GM21717 (cell line): ENCODE measurements around the gene STAT4.

Experiments
- ATAC-seq: cut with Tn5 transposase; IDR thresholded peaks from one replicate; pipeline ENCODE4 v1.9.1; 2021; ENCODE audit warnings: mild to moderate bottlenecking, moderate library complexity; ENCODE audit not compliant: unreplicated experiment

STAT4 gene

GRCh38 chr2:191048073-191048472 lies 102.7 kb downstream of the STAT4 start:
- no peak for ATAC-seq

- ATAC-seq = no peak
Observed at GRCh38 chr2:191045141-191045540, 105.7 kb downstream of the STAT4 start.

GRCh38 chr2:191043438-191043837 lies 107.4 kb downstream of the STAT4 start:
- ATAC-seq = no peak

- no peak for ATAC-seq
Observed at GRCh38 chr2:191041418-191042161, 109.2 kb downstream of the STAT4 start.

DNA sequence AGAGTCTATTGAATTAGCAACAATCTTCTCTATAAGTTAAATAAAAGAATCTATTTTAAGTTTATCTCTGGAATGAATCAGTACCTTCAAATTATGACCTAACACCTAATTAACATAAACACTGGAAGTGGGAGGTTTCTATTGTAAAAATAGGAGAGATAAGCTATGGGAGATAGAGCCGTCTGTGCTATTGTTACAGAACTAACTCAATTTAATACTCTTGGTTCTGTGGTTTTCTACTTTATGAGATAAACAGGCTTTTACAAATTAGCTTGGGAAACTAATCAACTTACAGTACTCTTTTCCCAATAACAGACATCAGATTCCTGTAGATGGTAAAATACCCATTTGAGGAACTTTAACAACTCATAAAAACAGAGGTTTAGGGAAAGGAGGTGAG lies 111.2 kb downstream of the STAT4 start:
- no peak for ATAC-seq

DNA sequence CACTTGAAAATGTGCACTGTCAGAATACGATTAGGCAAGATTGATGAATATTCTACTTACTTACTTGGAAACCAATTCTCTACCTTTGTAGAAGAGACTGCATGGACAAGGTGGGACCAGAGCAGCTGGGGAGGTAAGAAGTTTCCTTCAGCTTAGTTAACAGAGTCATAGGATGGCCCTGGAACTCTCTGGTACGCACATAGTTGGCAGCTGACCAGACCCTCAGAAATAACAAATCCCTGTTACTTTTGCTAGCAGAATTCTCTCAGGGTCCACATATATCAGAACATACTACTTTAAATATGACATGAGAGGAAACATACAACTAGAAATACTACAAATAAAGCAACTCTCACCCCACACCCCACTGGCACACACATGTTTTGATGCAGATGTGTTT lies 112.1 kb downstream of the STAT4 start:
- no peak for ATAC-seq

GRCh38 chr2:191038241-191038725 lies 112.5 kb downstream of the STAT4 start:
- no peak for ATAC-seq

DNA sequence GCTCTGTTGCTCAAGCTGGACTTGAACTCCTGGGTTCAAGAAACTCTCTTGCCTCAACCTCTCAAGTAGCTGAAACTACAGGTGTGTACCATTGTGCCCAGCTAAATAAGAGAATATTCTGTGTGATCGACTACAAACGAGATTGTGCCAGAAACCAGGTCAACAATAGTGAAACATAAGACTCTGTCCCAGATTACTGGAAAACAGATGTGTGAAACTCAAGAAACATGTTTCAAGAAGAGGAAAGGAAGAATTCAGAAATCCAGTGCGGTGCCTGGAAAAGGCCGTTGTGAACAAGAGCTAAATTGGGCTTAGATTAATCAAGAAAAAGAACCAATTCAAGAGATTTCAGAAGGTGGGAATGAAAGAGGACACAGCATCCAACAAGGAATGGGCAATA lies 113.4 kb downstream of the STAT4 start:
- ATAC-seq = no peak

- ATAC-seq = no peak
Observed at GRCh38 chr2:191036363-191036762, 114.4 kb downstream of the STAT4 start.

DNA sequence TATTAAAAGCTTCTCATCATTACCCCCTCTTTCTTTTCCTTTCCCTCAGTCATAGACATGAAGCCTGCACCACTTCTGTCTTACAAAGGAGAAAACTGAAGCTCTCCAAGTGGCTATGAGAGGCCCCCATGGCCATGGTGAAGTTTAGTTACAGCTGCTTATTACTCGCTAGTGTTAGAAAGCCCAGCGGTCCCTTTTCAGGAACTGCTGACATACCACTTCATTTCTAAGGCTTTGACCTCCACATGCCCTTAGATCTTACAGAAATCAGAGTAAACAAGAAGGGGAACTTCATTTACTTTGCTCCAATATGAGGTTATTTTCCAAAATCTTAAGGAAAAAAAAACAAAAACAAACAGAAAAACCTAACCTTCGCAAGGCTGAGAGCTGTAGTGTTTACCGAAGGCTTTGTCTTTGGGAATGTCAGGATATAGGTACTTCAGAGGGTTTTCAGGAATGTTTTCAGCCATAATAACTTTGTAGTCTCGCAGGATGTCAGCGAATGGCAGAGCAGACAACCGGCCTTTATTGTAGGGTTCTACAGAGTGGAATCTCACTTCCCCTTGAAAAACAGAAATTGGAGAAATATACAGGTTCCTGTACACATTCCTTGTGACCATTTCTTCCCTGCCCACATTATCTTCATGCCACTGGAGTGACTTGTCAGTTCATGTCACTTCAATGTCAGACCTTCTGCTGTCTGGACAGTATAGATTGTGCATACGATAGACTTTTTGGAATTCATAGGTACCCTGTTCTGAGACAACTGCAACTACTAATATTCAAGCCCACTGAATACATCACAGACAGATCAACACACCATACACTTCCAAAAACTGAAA lies 118.0 kb downstream of the STAT4 start:
- ATAC-seq = no peak

DNA sequence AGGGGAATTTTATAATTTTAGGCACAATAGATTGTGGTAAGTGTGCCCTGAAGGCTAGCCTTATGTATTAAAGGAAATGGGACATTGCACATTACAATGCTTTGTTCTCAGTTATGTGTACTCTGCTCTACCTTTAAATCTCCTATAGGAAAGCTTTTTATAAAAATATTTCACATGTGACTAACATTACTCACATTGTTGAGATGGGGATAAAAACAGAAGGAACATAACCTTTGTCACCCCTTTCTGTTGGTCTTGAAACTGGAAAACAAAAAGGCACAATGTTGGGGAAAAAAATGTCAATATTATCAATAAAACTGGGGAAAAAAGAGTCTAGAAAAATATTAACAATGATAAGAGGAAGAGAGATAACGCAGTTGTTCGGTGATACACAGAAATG lies 119.5 kb downstream of the STAT4 start:
- no peak for ATAC-seq

DNA sequence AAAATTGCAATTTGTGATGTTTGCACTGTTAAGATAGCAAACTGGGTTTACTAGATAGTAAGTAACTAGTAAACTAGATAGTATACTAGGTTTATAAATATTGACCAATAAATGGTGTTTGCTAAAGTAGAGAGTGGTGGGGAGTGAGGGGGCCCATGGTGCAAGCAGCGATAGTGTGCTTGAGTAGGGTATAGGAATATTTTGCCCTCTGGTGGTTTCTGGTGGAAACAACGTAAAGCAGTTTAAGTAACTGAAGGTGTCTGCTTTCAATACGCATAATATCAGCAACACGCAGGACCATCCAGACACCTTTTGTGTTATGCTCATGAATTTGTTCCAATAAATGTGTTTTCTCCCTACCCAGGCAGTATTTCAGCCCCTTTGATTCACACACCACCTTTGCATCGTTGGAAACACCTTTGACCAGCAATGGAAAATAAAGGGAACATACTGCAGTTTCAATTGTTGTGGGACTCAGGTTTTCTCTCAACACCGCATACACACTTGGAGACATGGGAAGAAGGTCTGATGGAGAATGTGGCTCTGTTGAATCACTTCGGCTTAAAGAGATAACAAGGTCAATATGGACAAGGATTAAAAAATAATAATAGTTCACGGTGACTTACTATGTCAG lies 120.2 kb downstream of the STAT4 start:
- peak; percentile 87 for ATAC-seq

DNA sequence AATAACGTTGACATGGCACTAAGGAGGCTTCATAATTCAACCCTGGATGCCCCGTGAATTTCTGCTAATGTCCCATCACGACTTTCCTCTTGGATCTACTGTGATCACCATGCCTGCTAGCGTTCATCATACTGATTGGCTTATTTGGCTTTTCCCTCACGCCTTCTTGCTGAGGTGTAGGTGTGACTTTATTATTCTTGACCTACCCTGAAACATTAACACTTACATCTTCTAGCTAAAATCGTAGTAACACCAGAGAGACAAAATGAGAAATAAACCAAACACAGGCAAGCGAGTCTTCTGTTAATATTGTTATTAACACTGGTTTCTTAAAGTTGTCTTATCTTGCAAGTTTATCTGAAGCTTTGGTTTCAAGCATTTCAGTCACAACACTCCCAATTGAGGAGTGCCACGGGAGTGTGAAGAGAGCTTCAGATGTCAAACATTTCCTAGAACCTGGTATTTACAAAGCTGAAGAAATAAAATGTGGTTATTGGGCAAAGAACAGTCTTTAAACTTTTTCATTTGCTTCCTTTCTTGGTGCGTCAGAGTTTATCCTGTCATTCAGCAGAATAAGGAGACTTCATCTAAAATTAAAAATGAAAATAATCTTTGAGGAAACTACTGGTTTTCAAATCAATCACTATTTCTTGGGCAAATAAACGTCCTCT lies 121.4 kb downstream of the STAT4 start:
- no peak for ATAC-seq

- no peak for ATAC-seq
Observed at GRCh38 chr2:191026377-191026776, 124.4 kb downstream of the STAT4 start.

GRCh38 chr2:191025135-191025534 lies 125.7 kb downstream of the STAT4 start:
- ATAC-seq = no peak

DNA sequence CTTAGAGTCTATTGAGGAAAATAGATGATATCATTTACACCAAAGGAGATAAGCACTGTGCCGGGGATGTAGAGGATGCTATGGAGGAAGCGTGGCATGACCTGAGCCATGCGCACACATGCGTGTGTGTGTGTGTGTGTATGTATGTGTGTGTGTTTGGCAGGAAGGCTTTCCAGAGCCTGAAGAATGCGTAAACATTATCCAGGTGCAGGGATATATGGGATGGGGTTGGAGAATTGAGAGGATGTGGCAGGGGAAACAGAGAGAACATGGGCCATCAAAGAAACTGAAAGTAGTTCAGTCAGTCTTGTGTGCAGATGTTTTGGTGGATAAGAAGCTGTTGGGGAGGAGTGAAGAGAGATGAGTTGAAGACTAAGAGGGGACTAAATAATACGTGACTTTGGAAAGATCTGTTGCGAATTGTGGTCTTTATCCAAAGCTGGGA lies 127.5 kb downstream of the STAT4 start:
- ATAC-seq = no peak

- peak; percentile 20 for ATAC-seq
Observed at GRCh38 chr2:191020742-191021381, 129.9 kb downstream of the STAT4 start.

DNA sequence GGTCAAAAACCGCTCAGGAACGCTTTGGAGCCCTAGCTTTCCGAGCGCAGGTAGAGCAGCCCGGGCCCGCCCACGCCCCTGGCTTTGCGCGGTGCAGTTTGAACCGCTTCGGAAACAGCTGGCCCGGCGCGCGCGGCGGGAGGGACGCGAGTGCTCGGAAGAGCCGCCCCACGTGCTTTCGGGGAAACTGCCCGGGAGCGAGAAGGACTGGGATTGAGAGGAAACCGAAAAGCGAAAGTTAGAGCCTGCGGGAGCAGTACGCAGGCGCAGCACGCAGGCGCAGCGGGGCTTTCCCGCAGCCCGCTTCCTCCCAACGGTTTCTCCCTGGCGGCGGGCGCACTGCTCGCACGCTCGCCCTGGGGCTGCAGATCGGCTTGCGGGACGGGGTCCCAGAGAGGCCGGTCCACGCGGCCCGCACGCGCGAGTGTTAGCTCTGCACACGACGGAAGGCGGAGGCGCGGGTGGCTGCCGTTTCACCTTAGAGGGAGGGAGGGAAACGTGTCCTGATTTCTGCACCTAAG lies 130.5 kb downstream of the STAT4 start:
- ATAC-seq = peak; percentile 71

- no peak for ATAC-seq
Observed at GRCh38 chr2:191019376-191019775, 131.4 kb downstream of the STAT4 start.

- no peak for ATAC-seq
Observed at GRCh38 chr2:191018643-191019119, 132.1 kb downstream of the STAT4 start.
